Endothelial cell of umbilical vein (primary cell): Measurements from ENCODE around the gene ARID2. TPM values are rescaled to one million over a fixed set of nuclear protein-coding genes. Genes with fewer than 3 reads are reported as not detected.

Experiments
- BruUV-seq: library from RNA; stranded (reverse); fragments of 400-500 nt; replicated peaks from 2 replicates; lab custom pipeline; 2021; lab: Mats Ljungman, UMichigan
- CTCF ChIA-PET: fragments of 300-600, 350-600 bp; sonication (Branson Sonifier 250); formaldehyde crosslinking; loops from one replicate; lab custom pipeline; 2021; ENCODE audit warnings: antibody characterized with exemption, inconsistent platforms; lab: Charles Lee
- POLR2A ChIA-PET: fragments of 300-600, 350-600 bp; sonication (Branson Sonifier 250); formaldehyde crosslinking; loops from one replicate; lab custom pipeline; 2021; ENCODE audit warnings: antibody characterized with exemption, inconsistent platforms; lab: Charles Lee
- DNase-seq: peaks from one replicate; pipeline ENCODE4 v3.0.0-alpha.2; 2011; ENCODE audit warnings: low read depth, low spot score
- FAIRE-seq: peaks from 2 replicates; lab custom pipeline; 2011; peaks lifted over from hg19 to GRCh38; lab: Jason Lieb, UNC
- H2AFZ ChIP-seq: 2 replicates; pipeline ENCODE4 v1.6.0; 2012; ENCODE audit warnings: low read depth, low read length, control low read depth, inconsistent platforms
- H3K27ac ChIP-seq: 2 replicates; pipeline ENCODE4 v1.5.1; 2011; ENCODE audit warnings: low read depth, mild to moderate bottlenecking, control low read depth, low read length, moderate library complexity; ENCODE audit not compliant: insufficient read depth
- H3K27me3 ChIP-seq, 2 experiments: 2 replicates each; pipeline versions ENCODE4 v1.6.0 to v1.6.1; 2011; ENCODE audit warnings: low read length in 2 of 2, mixed read lengths in 1 of 2; ENCODE audit not compliant: control insufficient read depth in 2 of 2, insufficient read depth in 2 of 2
- H3K36me3 ChIP-seq, 2 experiments: 2 replicates in 1 of 2; 3 replicates in 1 of 2; pipeline ENCODE4 v1.5.1; 2011; ENCODE audit warnings: low read length in 2 of 2, mild to moderate bottlenecking in 1 of 2, moderate library complexity in 1 of 2; ENCODE audit not compliant: control insufficient read depth in 2 of 2, insufficient read depth in 2 of 2; ENCODE audit errors: extremely low read depth in 1 of 2
- H3K4me1 ChIP-seq: 3 replicates; pipeline ENCODE4 v1.5.1; 2011; ENCODE audit warnings: mild to moderate bottlenecking, low read length; ENCODE audit not compliant: control insufficient read depth, insufficient read depth; ENCODE audit errors: extremely low read depth
- H3K4me2 ChIP-seq: 2 replicates; pipeline ENCODE4 v1.6.1; 2011; ENCODE audit warnings: low read length, control low read depth, mixed read lengths; ENCODE audit not compliant: insufficient read depth
- H3K4me3 ChIP-seq, 3 experiments: fragments of 200-600 bp in 1 of 3; sonication (generic), shearing (Covaris generic) in 1 of 3; replicated peaks in 1 of 3; 2 replicates each; pipeline ENCODE4 v1.5.1; 2011 to 2016; ENCODE audit warnings: control low read depth in 3 of 3, low read length in 3 of 3, mild to moderate bottlenecking in 2 of 3, inconsistent platforms in 1 of 3, low read depth in 1 of 3, moderate library complexity in 1 of 3; ENCODE audit not compliant: insufficient read depth in 1 of 3
- H3K79me2 ChIP-seq: 2 replicates; pipeline ENCODE4 v1.6.0; 2012; ENCODE audit warnings: low read length, inconsistent platforms; ENCODE audit not compliant: control insufficient read depth, insufficient read depth
- H3K9ac ChIP-seq: replicated peaks from 2 replicates; pipeline ENCODE3; 2011; ENCODE audit warnings: low read length, control low read depth; ENCODE audit not compliant: insufficient read depth; ENCODE audit errors: extremely low read depth
- H3K9me1 ChIP-seq: replicated peaks from 3 replicates; pipeline ENCODE4 v1.6.0; 2011; ENCODE audit warnings: mild to moderate bottlenecking, low read length; ENCODE audit not compliant: control insufficient read depth, insufficient read depth; ENCODE audit errors: extremely low read depth
- H3K9me3 ChIP-seq: replicated peaks from 2 replicates; pipeline ENCODE4 v1.5.1; 2012; ENCODE audit warnings: low read length, inconsistent platforms; ENCODE audit not compliant: control insufficient read depth, insufficient read depth
- H4K20me1 ChIP-seq: replicated peaks from 2 replicates; pipeline ENCODE3; 2011; ENCODE audit warnings: mild to moderate bottlenecking, low read length; ENCODE audit not compliant: control insufficient read depth, insufficient read depth; ENCODE audit errors: extremely low read depth
- CTCF ChIP-seq, 2 donors: IDR thresholded peaks; 1 replicate in 1 of 2; 2 replicates in 1 of 2; pipeline ENCODE4 v1.5.1; 2011; ENCODE audit warnings: low read length in 2 of 2, mild to moderate bottlenecking in 2 of 2, moderate library complexity in 2 of 2, control low read depth in 1 of 2, inconsistent platforms in 1 of 2, low read depth in 1 of 2; ENCODE audit not compliant: insufficient read depth in 1 of 2; ENCODE audit errors: extremely low read depth in 1 of 2
- EZH2 ChIP-seq: IDR thresholded peaks from 2 replicates; pipeline ENCODE4 v1.6.1; 2012; ENCODE audit warnings: borderline replicate concordance, low read depth, mild to moderate bottlenecking, moderate library complexity, low read length, inconsistent platforms; ENCODE audit not compliant: severe bottlenecking
- FOS ChIP-seq: IDR thresholded peaks from 2 replicates; pipeline ENCODE4 v1.6.1; 2011; ENCODE audit warnings: mild to moderate bottlenecking, low read length, moderate library complexity, borderline replicate concordance; ENCODE audit not compliant: insufficient read depth
- GATA2 ChIP-seq: IDR thresholded peaks from 2 replicates; pipeline ENCODE4 v1.7.0; 2011; ENCODE audit warnings: low read depth, mild to moderate bottlenecking, moderate library complexity, mixed read lengths, low read length; ENCODE audit not compliant: insufficient read length, insufficient read depth
- JUN ChIP-seq: IDR thresholded peaks from 2 replicates; pipeline ENCODE4 v1.6.1; 2011; ENCODE audit warnings: borderline replicate concordance, low read depth; ENCODE audit not compliant: insufficient read length, insufficient read depth
- MYC ChIP-seq: IDR thresholded peaks from one replicate; pipeline ENCODE4 v1.6.1; 2011; ENCODE audit warnings: mild to moderate bottlenecking, low read depth, low read length
- POLR2A ChIP-seq: IDR thresholded peaks from 2 replicates; pipeline ENCODE4 v1.6.1; 2012; ENCODE audit warnings: low read depth, mild to moderate bottlenecking, control low read depth, low read length
- POLR2AphosphoS5 ChIP-seq: IDR thresholded peaks from 2 replicates; pipeline ENCODE4 v1.6.1; 2012; ENCODE audit warnings: low read depth, mild to moderate bottlenecking, control low read depth, low read length, moderate library complexity; ENCODE audit not compliant: insufficient read depth
- dilution Hi-C: fragments of 300-500 bp; cut with MboI; formaldehyde crosslinking; loops from one replicate; pipeline ENCODE4 v1.15.0; 2019; ENCODE audit warnings: low sequenced_read_pairs; ENCODE audit not compliant: extremely low pct_ligation_motif_present
- intact Hi-C: fragments of 100-400 bp; cut with micrococcal nuclease; formaldehyde crosslinking; loops from one replicate; pipeline ENCODE4 v1.10.0; 2022
- polyA plus RNA-seq, 4 experiments: library from polyadenylated mRNA; depleted of rRNA in 3 of 4; stranded (reverse) in 3 of 4; unstranded in 1 of 4; fragments of >200 nt; gene quantifications; 2 replicates each; pipeline versions ENCODE4 v1.2.1 to v1.2.3, GENCODE V29; 2011 to 2012; ENCODE audit warnings: missing spikeins in 1 of 4
- total RNA-seq: library from RNA; stranded (reverse); gene quantifications from 2 replicates; pipeline ENCODE4 v1.2.3, GENCODE V29; 2021
- TF ChIP-seq, protein P1 (sequence below): IDR thresholded peaks from 2 replicates; pipeline ENCODE4 v1.6.1; 2011; ENCODE audit not compliant: insufficient read depth, insufficient read length

Gene ARID2
- total and polyA plus RNA-seq, 2 donors (not counting 3 experiments of a cell fraction or from before 2014, with no cell fraction given), result 10.8 to 26.7 TPM

DNA sequence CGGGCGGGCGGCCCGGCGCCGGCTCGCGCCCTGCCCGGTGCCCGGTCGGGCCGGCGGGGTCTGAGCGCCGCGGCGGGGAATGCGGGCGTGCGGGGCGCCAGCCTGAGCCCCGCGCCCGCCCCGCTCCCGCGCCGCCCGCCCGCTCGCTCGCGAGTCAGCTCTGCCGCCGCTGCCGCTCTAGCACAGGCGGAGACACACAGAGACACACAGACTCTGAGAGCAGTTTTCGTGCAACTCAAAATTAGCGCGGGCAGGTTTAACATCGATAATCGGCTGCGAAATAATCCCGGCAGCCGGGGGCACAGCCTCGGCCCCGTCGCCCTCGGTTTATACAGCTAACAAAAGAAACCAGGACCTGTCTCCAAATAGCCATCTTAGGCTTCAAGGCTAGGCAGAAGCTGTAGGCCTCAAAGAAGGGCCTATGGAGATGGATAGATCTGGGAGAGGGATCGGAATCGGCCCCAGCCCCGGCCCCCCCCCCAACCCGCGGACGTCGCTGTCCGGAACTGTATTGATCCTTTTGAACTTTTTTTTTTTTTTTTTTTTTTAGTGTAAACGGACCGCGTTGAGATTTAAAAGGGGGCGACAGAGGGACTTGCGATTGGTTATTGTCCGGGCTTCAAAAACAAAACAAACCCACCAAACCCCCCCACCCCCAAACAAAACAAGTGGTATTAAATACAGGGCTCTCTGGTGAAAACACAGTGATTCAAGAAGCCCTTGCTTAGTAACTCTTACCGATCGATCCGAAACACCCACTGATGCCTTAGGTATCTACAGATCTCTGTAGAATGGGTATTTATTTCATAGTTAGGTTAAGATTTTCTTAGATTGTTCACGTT lies 1.1 kb downstream of the ARID2 start:
- peak overlapping the region; percentile 98 for H3K4me2 ChIP-seq
- POLR2A ChIA-PET, result no interaction called here
- no peak for TF ChIP-seq POLR2A
- TF ChIP-seq EZH2, result no peak
- TF ChIP-seq POLR2AphosphoS5, result no peak
- TF ChIP-seq JUN, result no peak
- TF ChIP-seq, protein P1, sequence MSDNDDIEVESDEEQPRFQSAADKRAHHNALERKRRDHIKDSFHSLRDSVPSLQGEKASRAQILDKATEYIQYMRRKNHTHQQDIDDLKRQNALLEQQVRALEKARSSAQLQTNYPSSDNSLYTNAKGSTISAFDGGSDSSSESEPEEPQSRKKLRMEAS, result no peak
- no peak for TF ChIP-seq GATA2
- no peak for TF ChIP-seq FOS
- no peak for TF ChIP-seq MYC
- no peak for TF ChIP-seq CTCF (IDR thresholded peaks at IDR 0.05; ENCODE audit: extremely low read depth in 1 of 2, insufficient read depth in 1 of 2, low read depth in 1 of 2, low read length in 2 of 2)

More for the DNA sequence above, 1.1 kb downstream of the ARID2 start:
- dilution Hi-C loops, result no loop called here
- CTCF ChIA-PET, result interaction anchor here (0.8 to 11.2 kb wide), 3 partner anchors 12 to 183 kb away, joined by 3 to 337 read pairs (median 4); no protein-coding TSS in a partner anchor
- Histone ChIP-seq H3K9ac (peak overlapping the region; percentile 96), H3K27ac (peak overlapping the region; percentile 89), H4K20me1 (no peaks in the 10 kb centered on the region), H3K79me2 (peaks cover 61% of the 10 kb centered on the region), H3K4me1 (peaks cover 25% of the 10 kb centered on the region), H2AFZ (peak overlapping the region; percentile 41), H3K9me1 (no peaks in the 10 kb centered on the region), H3K4me3 (peak overlapping the region; percentile 71 to 92 (median 82)), H3K9me3 (no peaks in the 10 kb centered on the region), H3K36me3 (no peaks in the 10 kb centered on the region), H3K27me3 (no peaks in the 10 kb centered on the region)
- intact Hi-C loops, result no loop called here
- FAIRE-seq, result no peak
- no TSS peak for BruUV-seq
- DNase-seq, result peak; percentile 75
